ENCODE data around the gene HELQ. TPM values are rescaled to one million over a fixed set of nuclear protein-coding genes. Genes with fewer than 3 reads are reported as not detected.

HELQ gene
- total RNA-seq, 4 donors from 2014 or later, result 2.6 to 19.1 (median 7.4) TPM

Small RNAs within 50 kb of the gene (small RNA-seq; reads per million reads assigned to genes)
- gene AC114781.5, result 0 reads per million in 4 donors

Other genes starting within 250 kb of the HELQ start
- gene COQ2, start 171.0 kb downstream of the HELQ start, total RNA-seq, result 10 to 100 TPM in 3 of 4 donors, under 1 TPM in 1; 0.75 to 14.4 (median 12.2) TPM
- gene HPSE, start 121.0 kb downstream of the HELQ start, total RNA-seq, result 1 to 10 TPM in 3 of 4 donors, under 1 TPM in 1; 0.75 to 5.4 (median 4.3) TPM
- gene MRPS18C, start 235 bp upstream of the HELQ start, total RNA-seq, result 10 to 100 TPM; 10.7 to 32.2 (median 16.5) TPM
- gene ABRAXAS1, start 29.3 kb upstream of the HELQ start, total RNA-seq, result 10 to 100 TPM in 2 of 4 donors, 1 to 10 TPM in 2; 5.0 to 12.4 (median 9.7) TPM
- gene GPAT3, start 80.3 kb upstream of the HELQ start, total RNA-seq, result 10 to 100 TPM in 3 of 4 donors, 1 to 10 TPM in 1; 2.8 to 32.4 (median 22.0) TPM